Stimulated activated naive CD4-positive, alpha-beta T cell treated with Interleukin-2 at 50 U/mL for 16 hours (primary cell): ENCODE measurements around the gene SLC25A26.

Experiments
- DNase-seq: peaks from one replicate; lab custom pipeline; 2025; lab: John Stamatoyannopoulos, UW

SLC25A26 gene

DNA sequence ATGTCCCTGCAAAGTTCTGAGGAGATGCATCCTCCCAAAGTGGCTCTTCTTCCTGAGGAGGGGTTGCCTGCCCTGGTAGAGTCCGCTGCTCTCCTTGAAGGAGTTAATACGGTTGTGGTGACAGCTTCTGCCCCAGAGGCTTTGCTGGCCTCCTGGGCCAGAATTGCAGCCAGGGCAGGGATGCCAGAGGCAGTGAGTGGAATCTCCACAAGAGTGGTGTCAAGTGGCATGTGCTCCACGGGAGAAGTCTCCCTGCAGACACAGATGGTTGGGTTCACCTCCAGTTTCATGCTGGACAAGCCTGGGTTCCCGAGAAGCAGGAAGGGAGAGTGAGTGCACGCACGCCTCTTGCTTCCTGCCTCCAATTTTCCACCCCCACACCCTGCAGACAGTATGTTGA is 105.5 kb downstream of the SLC25A26 start:
- DNase-seq, result no peak

DNA sequence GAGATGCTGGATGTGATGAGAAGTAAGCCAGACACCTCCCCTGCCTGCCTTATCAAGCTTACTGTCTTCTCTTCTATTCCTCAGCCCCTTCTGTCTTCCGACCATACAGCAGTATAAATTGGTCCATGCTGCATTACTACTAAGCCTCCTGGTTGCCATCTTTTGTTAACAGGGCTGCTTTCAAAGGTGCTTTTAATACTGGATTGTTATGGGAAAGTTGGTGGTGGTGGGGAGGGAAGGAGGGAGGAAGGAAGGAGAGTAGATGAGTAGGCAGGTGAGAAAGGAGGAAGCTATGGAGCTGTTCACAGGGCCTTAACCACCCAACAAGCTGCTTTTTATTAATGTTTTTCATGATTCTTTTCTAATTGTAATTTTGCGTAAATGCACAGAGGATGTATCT is 114.9 kb downstream of the SLC25A26 start:
- DNase-seq, result no peak

DNA sequence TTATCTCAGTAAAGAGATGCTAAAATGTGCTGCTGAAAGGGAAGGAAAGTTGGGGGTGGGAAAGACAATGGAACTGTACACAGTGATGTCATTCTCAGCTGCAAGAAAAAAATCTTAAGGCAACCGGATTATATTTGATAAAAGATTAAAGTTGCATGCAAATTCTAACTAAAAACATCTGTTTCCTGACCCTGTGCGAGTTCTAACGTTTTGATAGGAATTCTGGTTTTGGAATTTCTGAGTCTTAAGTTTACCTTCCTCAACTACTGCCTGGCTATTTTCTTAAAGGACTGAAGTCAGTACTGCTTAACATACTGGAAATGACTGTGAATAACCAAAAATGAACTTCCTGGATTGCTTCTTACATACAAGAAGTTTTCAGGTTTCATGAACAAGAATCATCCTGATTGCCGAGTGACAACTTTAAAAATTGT is 115.5 kb downstream of the SLC25A26 start:
- no peak for DNase-seq

DNA sequence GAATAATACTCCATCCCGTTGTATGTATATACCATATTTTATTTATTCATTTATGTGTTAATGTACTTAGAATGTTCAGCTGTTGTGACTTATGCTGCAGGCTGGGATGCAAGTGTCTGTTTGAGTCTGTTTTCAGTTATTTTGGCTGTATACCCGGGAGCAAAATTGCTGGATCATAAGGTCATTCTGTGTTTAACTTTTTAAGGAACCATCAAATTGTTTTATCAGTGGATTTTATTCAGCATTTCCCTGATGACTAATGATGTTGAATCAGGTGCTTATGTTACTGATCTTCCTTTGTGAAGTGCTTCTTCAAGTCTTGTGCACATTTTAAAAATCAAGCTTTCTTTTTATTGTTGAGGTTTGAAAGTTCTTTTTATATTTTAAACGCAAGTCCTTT is 118.1 kb downstream of the SLC25A26 start:
- no peak for DNase-seq

DNA sequence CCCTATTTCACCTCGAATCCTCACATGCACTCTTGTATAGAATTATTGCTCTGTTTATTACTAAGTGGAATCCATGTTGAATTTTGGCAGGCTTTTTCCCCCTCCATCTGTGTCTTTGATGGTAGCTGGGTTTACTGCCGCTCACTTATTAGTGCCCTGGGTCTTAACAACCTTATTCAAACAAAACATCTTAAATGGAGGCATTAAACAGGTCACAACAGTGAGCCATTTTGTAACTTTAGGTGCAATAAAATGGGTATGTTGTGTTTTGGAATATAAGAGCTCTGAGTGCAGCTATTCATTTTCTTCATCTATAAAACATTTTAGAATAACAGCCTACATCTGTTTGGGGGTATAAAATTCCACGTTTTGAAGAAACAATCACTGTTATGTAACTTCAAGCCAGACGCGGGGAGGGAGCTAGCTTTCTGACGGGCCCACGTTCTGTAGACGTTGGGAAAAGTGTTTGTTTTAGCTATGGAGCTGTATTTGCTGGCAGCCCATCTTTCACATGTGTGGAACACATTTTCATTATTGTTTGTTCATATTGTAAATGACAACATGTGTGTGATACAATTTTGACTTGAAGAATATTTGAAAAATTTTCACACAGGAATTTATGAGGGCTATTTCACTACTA is 122.0 kb downstream of the SLC25A26 start:
- no peak for DNase-seq

DNA sequence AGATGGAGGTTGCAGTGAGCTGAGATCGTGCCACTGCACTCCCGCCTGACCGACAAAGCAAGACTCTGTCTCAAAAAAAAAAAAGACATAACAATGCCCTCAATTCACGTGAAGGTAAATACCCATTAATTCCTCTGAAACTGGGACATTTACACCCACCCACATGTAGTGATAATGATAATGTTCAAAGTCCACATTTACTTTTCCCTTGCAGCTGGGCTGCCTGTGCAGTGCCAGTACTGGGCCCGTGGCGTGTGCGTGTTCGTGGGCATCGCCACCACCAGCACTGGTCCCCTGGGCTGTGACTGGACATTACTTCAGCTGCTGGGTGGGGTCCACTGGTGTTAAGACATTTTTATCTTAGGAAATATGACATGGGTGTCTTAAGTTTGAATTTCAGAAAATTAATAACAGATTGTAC is 123.6 kb downstream of the SLC25A26 start:
- no peak for DNase-seq

DNA sequence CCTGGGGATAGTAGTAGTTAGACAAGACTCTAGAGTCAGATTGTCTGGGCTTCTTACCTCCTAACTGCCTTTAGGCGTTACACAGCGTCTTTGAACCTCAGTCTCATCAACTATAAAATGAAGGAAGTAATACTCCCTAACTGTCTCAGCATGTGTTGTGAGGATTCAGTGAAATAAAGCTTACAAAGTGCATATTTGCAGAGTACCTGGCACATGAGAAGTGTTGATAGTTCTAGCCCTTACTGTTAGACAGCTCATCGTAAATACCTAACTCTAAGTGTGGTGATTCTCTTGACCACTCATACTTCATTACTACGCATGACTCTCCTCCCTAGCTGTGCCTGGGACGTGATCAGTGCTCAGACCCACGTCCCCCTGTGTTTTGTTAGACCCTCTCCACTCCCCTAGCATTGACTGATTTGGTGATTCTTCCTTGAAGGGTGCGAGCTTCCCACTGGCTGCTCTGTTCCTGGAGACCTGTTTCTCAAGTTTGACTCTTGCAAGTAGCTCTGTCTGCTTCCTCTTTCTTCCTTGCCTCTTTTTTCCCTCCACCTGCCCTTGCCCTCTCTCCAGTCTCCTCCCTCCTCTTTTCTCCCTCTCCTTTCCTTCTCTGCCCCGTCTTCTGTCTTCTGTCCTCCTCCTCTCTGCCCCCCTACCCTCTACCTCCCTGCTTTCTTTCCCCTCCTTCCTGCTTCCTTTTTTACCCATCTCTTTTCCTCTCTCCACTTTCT is 124.2 kb downstream of the SLC25A26 start:
- DNase-seq, result no peak

DNA sequence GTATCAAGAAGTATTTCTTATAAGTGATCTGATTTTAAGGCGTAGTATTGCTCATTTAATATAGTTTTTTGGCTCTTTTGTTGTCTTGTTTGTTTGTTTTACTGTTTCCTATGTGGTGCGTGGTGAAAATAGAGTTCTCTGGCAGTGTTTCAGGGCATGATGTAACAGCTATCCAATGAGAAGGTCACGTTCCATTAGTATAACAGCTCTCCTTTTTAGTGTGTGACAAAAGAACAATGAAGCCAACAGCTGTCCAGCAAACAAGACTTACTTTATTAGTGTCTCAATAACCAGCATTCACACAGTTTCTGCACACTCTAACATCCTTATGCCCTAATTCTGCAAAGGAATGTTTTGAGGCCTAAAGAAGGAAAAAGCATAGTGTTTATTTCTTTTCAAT is 127.9 kb downstream of the SLC25A26 start:
- DNase-seq, result no peak

DNA sequence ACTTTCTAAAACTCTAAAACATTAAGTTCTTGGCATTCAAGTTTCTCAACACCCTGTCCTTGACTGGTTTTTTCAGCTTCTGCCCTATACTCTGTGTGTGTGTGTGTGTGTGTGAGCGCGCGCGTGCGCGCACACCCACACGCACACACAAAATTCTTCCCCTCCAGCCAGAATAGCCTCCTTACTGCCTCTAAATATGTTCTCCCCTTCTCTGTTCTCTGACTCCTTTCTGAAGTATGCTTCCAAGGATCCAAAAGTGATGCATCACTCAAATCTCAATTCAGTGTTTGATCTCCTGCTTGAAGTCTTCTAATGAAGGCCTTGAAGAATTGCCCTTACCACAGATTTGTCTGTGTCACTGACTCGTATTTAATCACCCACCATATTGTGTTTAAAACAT is 129.8 kb downstream of the SLC25A26 start:
- DNase-seq, result no peak

DNA sequence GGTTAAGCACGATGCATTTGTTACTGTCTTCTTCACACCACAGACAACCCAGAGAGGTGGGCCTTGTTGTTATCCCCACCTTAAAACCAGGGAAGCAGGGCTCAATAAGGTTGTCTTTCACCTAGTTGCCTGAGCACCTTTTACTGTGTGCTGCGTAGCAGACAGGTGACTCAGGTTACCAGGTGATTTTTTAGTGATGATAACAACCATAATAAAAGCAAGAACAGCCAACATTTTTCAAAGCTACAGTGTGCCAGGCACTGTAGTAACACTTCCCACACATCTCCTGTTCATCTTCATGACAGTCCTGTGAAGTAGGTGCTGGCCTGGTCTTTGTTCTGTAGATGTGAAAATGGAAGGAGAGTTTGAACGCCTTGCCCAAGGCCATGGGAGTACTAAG is 132.2 kb downstream of the SLC25A26 start:
- no peak for DNase-seq

DNA sequence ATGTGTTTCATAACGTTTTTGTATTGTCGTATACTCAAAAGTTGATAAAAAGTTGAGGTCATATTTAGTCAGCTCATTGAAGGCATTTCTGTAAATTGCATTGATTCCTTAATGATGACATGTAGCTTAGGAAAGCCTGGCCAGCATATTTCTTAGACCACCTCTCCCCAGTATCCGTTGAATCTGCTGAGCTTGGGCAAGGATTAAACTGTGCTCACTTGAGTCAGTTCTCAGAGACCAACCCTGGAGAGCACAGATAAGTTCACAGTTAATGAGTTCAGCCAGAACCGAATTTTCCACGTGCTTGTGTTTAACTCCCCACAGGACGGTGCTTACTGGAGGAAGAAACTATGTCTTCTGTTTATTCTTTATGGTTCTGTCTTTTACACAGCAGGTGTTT is 132.7 kb downstream of the SLC25A26 start:
- no peak for DNase-seq

DNA sequence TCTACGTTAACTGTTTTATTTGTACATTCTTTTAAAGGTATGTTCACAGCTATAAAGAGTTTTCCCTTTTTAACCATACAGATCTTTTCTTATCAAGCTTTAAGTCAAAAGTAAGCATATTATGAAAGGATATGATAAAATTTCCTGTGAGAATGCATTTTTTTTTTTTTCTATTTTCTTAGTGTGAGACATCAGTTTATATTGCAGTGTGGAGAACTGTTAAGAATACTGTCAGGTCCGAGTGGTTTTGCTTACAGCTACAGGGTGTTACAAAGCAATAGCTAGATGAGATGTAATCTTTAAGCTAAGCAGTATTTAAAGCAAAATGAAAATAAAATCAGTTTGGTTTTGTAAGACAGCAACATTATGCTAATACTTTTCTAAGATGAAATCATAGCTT is 133.2 kb downstream of the SLC25A26 start:
- no peak for DNase-seq

DNA sequence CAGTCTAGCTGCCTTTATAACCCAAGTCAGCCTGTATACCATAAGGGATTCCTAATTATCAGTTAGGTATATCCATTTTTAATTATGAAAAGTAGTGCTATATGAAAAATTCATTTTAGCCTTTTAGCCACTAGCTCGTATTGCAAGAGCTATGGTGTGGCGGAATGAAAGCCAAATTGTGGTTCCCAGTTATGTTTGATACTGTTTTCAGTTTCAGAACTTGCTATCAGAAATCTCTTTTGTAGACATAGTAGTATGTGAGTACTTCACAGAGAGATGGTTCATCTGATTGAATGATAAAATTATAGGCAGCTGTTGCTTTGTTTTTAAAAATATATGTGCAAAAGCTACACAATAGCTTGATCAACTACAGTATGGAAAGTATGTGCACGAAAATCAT is 134.6 kb downstream of the SLC25A26 start:
- no peak for DNase-seq

DNA sequence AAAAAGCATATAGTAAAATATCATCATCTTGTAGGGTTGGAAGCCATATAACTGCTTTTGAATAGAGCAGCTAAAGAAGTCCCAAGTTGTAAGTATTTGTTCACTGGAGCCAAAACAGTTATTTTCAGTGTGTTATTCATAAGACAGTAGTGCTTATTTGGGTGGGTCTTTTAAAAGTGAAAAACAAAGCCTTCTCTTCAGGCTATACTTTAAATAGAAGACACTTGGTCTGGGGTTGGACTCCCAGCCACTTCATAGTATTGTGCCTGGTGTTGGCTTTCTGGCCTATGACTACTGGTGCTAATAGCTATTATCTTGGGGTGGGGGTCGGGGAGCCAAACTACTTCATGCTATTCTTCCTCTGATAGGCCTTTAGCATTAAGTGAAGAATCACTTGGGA is 135.2 kb downstream of the SLC25A26 start:
- no peak for DNase-seq

DNA sequence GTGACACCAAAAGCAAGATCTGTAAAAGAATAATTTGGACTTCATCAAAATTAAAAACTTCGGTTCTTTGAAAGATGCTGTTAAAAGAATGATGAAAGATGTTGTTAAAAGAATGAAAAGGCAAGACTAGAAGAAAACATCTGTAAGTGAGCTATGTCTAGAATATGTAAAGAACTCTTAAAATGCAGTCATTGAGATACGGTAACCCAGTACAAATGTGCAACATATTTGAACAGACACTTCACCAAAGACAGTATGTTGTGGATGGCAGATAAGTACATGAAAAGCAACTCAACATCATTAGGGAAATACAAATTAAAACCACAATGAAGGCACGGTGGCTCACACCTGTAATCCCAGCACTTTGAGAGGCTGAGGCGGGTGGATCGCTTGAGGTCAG is 140.6 kb downstream of the SLC25A26 start:
- DNase-seq, result no peak

DNA sequence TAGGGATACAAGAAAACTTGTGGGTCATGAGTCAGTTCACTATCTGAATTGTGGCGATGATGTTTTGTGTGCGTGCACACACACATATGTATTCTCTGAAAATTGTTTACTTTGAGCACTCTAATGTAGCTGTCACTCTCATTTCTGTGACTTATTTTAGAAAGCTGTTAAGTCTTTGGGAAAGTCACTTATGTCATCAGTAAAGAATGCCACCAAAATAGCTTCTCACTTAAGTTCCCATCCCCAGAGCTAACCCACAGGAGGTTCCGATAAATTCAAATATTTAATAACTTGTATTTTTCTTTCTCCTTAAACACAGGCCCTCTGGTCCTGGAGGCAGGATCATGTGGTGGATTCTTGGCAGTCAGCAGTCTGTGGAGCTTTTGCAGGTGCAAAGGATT is 141.7 kb downstream of the SLC25A26 start:
- no peak for DNase-seq

DNA sequence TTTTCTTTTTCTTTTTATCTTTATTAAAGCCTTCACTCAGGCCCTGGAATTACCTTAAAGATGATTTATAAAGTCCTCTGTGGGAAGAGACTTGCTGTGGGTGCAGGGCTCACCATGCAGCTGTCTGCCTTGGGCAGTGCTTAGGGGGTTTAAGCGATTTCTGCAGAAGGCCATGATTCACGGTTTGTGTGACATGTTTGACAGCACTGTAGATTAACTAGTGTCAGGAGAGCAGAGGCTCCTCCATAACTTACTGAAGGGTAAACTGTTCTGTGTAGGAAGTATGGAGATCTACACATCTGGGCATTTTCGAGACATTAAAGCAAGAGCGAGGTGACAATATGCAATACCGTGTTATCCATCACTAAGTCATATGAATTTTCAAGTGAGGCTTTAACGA is 142.3 kb downstream of the SLC25A26 start:
- DNase-seq, result no peak

DNA sequence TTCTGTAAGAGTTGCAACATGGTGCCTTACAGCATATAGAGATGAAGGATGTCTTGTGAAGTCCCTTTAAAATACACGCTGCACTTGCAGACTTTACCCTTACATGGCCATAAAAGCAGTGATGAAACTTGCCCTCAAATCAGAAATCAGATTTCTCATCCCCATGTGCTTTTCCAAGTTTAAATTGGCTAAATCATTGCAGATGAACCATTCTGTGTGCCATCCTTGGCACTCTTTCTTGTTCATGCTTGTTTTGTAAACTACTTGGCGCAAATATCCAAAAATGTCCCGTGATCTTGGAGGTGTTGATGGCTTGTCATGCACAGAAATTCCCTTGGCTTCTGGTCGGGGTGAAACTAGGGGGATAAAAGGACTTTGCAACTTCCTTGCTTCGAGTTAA is 144.3 kb downstream of the SLC25A26 start:
- no peak for DNase-seq

DNA sequence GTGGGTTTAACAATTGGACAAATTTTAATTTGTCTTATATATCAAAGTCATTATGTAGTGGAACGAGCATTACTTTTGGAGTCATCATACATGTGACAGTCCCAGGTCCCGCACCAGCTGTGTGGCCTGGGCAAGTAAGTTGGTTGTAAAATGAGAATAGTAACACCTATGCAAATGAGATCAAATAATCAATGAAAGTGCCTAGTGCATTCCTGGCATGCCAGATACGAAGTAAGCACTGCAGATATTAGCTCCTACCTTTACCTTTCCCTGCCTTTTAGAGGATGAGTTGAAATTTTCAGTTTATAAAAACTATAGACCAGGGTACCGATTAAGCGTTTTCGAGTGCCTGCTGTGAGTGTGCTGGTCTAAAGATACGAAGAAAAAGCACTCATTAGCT is 145.9 kb downstream of the SLC25A26 start:
- no peak for DNase-seq

DNA sequence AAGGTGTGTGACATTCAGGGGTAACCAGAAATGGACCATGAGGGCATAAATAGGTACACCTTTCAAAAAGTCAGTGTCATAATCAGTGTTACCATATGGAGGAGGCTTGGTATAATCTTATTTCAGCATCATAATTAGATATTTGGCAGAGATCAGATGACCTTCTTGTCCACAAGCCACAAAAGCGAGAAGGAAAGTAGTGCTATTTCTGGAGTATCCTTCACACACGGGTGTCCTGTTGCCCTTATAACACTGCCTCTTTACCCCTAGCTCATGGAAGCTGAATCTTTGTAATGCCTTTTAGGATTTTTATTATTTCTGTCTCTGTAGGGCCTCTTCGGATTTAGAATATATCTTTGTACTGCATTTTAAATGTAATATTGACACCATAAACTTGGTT is 147.2 kb downstream of the SLC25A26 start:
- no peak for DNase-seq

DNA sequence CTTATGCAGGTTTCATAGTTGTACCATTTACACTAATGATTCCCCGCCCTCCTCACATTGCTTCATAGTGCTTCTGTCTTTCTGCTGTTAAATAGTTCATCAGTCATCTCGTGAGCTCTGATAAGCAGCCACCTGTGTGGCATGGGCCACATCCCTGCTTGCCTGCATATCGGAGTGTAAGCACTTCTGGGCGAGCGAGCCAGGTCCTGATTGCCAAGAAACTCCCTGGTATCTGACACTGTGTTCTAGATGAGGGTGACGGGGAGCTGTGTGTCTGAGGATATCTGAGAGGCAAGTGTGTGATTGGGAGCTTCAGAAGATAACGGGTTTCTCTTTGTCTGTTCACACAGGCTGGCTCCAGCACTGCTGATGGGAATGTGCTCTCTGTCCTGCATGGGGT is 149.4 kb downstream of the SLC25A26 start:
- DNase-seq, result no peak

DNA sequence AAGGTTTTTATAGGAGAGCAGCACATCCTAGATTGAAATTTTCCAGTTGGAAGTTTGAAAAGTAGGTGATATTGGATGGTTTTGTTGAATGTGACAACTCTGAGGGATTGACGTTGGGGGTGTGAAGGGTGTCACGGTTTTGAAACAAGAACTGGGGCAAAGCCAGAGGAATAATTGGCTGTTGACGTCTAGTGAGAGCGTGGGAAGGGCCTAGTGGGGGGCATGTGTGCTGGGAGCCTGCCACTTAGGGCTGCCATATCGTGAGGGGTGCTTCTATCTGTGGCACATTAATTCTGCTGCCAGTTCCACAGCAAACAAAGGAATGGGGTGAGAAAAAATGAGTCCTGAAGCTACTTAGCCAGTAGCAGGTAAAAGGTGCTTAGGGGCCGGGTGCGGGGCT is 150.6 kb downstream of the SLC25A26 start:
- no peak for DNase-seq

DNA sequence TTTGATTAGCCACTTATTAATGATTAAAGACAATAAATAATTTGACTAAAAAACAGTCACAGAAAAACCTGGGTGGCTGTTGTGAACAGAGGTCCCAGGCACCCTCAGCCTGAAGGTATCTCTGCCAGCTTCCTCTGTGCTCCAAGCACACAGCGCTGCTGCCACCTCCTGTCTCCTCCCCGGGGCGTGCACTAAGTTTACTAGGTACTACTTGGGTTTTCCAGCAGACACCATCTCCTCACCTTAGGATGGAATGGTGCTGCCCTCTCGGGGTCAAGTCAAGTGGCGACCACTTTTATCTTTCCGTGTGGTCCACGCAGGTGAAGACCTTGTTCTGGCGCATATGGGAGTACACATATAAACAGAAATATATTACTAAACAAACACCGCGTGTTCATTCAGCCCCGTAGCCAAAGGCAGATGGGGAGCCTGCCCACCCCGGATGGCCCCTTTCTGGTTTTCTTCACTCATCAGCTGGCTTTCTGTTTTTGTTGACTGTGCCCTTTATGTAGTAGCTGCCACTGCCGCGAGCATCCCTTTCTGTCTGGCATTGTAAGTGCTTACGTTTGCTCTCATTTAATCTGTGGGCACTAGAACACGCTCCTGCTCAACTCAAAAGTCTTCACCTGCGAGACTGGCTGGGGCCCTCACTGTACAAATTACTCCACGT is 152.0 kb downstream of the SLC25A26 start:
- no peak for DNase-seq
